CD14-positive monocyte (primary cell): Measurements from ENCODE around the gene PHF21B. TPM values are rescaled to one million over a fixed set of nuclear protein-coding genes. Genes with fewer than 3 reads are reported as not detected.

Experiments used
- DNase-seq, 3 donors: peaks; one replicate each; pipeline ENCODE4 v3.0.0-alpha.2; 2011 to 2022
- H2AFZ ChIP-seq: 2 replicates; pipeline ENCODE4 v1.6.0; 2012; ENCODE audit warnings: mild to moderate bottlenecking, low read depth, low read length, inconsistent platforms; ENCODE audit not compliant: insufficient read depth, poor library complexity, severe bottlenecking
- H3K27ac ChIP-seq, 2 donors: 1 replicate in 1 of 2; 2 replicates in 1 of 2; pipeline ENCODE4 v1.5.1; 2012 to 2013; ENCODE audit warnings: low read length in 2 of 2, control low read depth in 1 of 2, inconsistent platforms in 1 of 2, low read depth in 1 of 2, mild to moderate bottlenecking in 1 of 2
- H3K27me3 ChIP-seq, 2 donors: one replicate each; pipeline versions ENCODE4 v1.6.0 to v1.6.1; 2011 to 2013; ENCODE audit warnings: low read length in 2 of 2; ENCODE audit not compliant: control insufficient read depth in 2 of 2, insufficient read depth in 2 of 2
- H3K36me3 ChIP-seq, 2 donors: replicated peaks in 1 of 2; 1 replicate in 1 of 2; 2 replicates in 1 of 2; pipeline versions ENCODE4 v1.5.1 to v1.6.1; 2012 to 2013; ENCODE audit warnings: low read length in 2 of 2, control low read depth in 1 of 2, inconsistent platforms in 1 of 2, mild to moderate bottlenecking in 1 of 2; ENCODE audit not compliant: insufficient read depth in 2 of 2, control insufficient read depth in 1 of 2
- H3K4me1 ChIP-seq, 2 donors: 1 replicate in 1 of 2; 2 replicates in 1 of 2; pipeline versions ENCODE4 v1.5.1 to v1.6.1; 2012 to 2013; ENCODE audit warnings: low read length in 2 of 2, control low read depth in 1 of 2, inconsistent platforms in 1 of 2, mild to moderate bottlenecking in 1 of 2, moderate library complexity in 1 of 2; ENCODE audit not compliant: insufficient read depth in 2 of 2, control insufficient read depth in 1 of 2
- H3K4me2 ChIP-seq: replicated peaks from 2 replicates; pipeline ENCODE3; 2012; ENCODE audit warnings: low read length, moderate library complexity, mild to moderate bottlenecking; ENCODE audit not compliant: poor library complexity, severe bottlenecking; ENCODE audit errors: extremely low read depth
- H3K4me3 ChIP-seq, 3 experiments: fragments of 200-600 bp in 1 of 3; sonication (generic) in 1 of 3; replicated peaks in 1 of 3; 1 replicate in 2 of 3; 2 replicates in 1 of 3; pipeline ENCODE4 v1.5.1; 2011 to 2013; ENCODE audit warnings: low read length in 3 of 3, mild to moderate bottlenecking in 3 of 3, control low read depth in 2 of 3, low read depth in 2 of 3, inconsistent platforms in 1 of 3, moderate library complexity in 1 of 3
- H3K79me2 ChIP-seq: 2 replicates; pipeline ENCODE4 v1.6.0; 2012; ENCODE audit warnings: mild to moderate bottlenecking, control low read depth, inconsistent platforms, low read length, moderate library complexity; ENCODE audit not compliant: insufficient read depth
- H3K9ac ChIP-seq: 2 replicates; pipeline ENCODE4 v1.6.0; 2017; ENCODE audit warnings: low read length, mild to moderate bottlenecking; ENCODE audit not compliant: insufficient read depth, poor library complexity, severe bottlenecking
- H3K9me3 ChIP-seq, 2 donors: replicated peaks in 1 of 2; 1 replicate in 1 of 2; 2 replicates in 1 of 2; pipeline versions ENCODE4 v1.5.1 to v1.6.1; 2012 to 2013; ENCODE audit warnings: low read length in 2 of 2, control low read depth in 1 of 2; ENCODE audit not compliant: control insufficient read depth in 1 of 2, insufficient read depth in 1 of 2
- H4K20me1 ChIP-seq: 2 replicates; pipeline ENCODE4 v1.6.0; 2012; ENCODE audit warnings: mild to moderate bottlenecking, low read length, control low read depth, moderate library complexity; ENCODE audit not compliant: insufficient read depth
- H3K27ac Mint-ChIP-seq, 7 donors: one replicate each; pipeline ENCODE4 v1.8.0; 2020; ENCODE audit warnings: mild to moderate bottlenecking in 7 of 7, mixed read lengths in 7 of 7, moderate library complexity in 6 of 7, inconsistent platforms in 2 of 7
- H3K27me3 Mint-ChIP-seq, 3 donors: one replicate each; pipeline ENCODE4 v1.8.0; 2021 to 2022; ENCODE audit warnings: low read depth in 3 of 3, mild to moderate bottlenecking in 3 of 3, mixed read lengths in 3 of 3, moderate library complexity in 3 of 3, inconsistent platforms in 1 of 3
- H3K36me3 Mint-ChIP-seq, 2 donors: one replicate each; pipeline ENCODE4 v1.8.0; 2020; ENCODE audit warnings: mixed read lengths in 2 of 2, inconsistent platforms in 1 of 2, mild to moderate bottlenecking in 1 of 2
- H3K4me1 Mint-ChIP-seq: one replicate; pipeline ENCODE4 v1.8.0; 2020; ENCODE audit warnings: mild to moderate bottlenecking, mixed read lengths
- H3K4me3 Mint-ChIP-seq, 2 donors: one replicate each; pipeline ENCODE4 v1.8.0; 2020; ENCODE audit warnings: mild to moderate bottlenecking in 2 of 2, mixed read lengths in 2 of 2, moderate library complexity in 1 of 2
- H3K9me3 Mint-ChIP-seq, 7 donors: one replicate each; pipeline ENCODE4 v1.8.0; 2020 to 2022; ENCODE audit warnings: mixed read lengths in 7 of 7, mild to moderate bottlenecking in 6 of 7, moderate library complexity in 6 of 7, inconsistent platforms in 2 of 7
- CTCF ChIP-seq: fragments of 200-600 bp; IDR thresholded peaks from one replicate; pipeline ENCODE4 v1.8.0; 2022; ENCODE audit warnings: antibody characterized with exemption, mild to moderate bottlenecking
- WGBS: methylation state at CpG from one replicate; pipeline ENCODE4 v1.1.5; 2013; ENCODE audit warnings: missing lambda C conversion rate; ENCODE audit not compliant: insufficient coverage; 5-methylcytosine and 5-hydroxymethylcytosine counted together
- intact Hi-C, 2 donors: fragments of 100-400 bp; cut with micrococcal nuclease; formaldehyde crosslinking; loops; one replicate each; pipeline versions ENCODE4 v1.15.0 to v1.15.1; 2023
- polyA plus RNA-seq, 3 donors: library from polyadenylated mRNA; depleted of rRNA in 1 of 3; unstranded in 2 of 3; stranded (reverse) in 1 of 3; fragments of 300-500 nt in 2 of 3; fragments of >200 nt in 1 of 3; fragmentation: Illumina TruSeq in 2 of 3; gene quantifications; 1 replicate in 2 of 3; 2 replicates in 1 of 3; pipeline ENCODE4 v1.2.3, GENCODE V29; 2012 to 2021

The PHF21B gene
- polyA plus RNA-seq, 3 donors: not detected

- Histone ChIP-seq H3K4me2 (no peak overlapping the region), H4K20me1 (no peaks in the 10 kb centered on the region), H3K9ac (no peak overlapping the region), H3K27ac (no peak overlapping the region), H3K4me1 (no peaks in the 10 kb centered on the region), H3K27me3 (no peaks in the 10 kb centered on the region), H2AFZ (no peak overlapping the region), H3K79me2 (no peaks in the 10 kb centered on the region), H3K9me3 (no peaks in the 10 kb centered on the region), H3K4me3 (no peak overlapping the region), H3K36me3 (no peaks in the 10 kb centered on the region)
- TF ChIP-seq CTCF: no peak
- Mint-ChIP-seq H3K4me3 (no peak overlapping the region), H3K27me3 (peaks cover 2 to 5% (median 3%) of the 10 kb centered on the region in 3 donors), H3K27ac (no peak overlapping the region), H3K36me3 (no peaks in the 10 kb centered on the region), H3K4me1 (no peaks in the 10 kb centered on the region), H3K9me3 (peaks cover 0 to 3% (median under 1%) of the 10 kb centered on the region in 7 donors)
- intact Hi-C loops: no loop called here
- no peak for DNase-seq
- 93% methylated on average over 15 of the region's 18 CpGs for WGBS
These were observed 80.3 kb downstream of the PHF21B start for GRCh38 chr22:44929359-44930015.

GRCh38 chr22:44928711-44929358, 81.0 kb downstream of the PHF21B start:
- Histone ChIP-seq H3K9ac (no peak overlapping the region), H3K27me3 (no peaks in the 10 kb centered on the region), H2AFZ (no peak overlapping the region), H3K9me3 (no peaks in the 10 kb centered on the region), H3K4me1 (no peaks in the 10 kb centered on the region), H3K4me3 (no peak overlapping the region), H3K36me3 (no peaks in the 10 kb centered on the region), H3K27ac (no peak overlapping the region), H3K4me2 (no peak overlapping the region), H4K20me1 (no peaks in the 10 kb centered on the region), H3K79me2 (no peaks in the 10 kb centered on the region)
- 98% methylated on average over 12 of the region's 18 CpGs for WGBS
- Mint-ChIP-seq H3K4me1 (no peaks in the 10 kb centered on the region), H3K36me3 (no peaks in the 10 kb centered on the region), H3K9me3 (peaks cover 0 to 6% (median 2%) of the 10 kb centered on the region in 7 donors), H3K27ac (no peak overlapping the region), H3K27me3 (peaks cover 2 to 5% (median 3%) of the 10 kb centered on the region in 3 donors), H3K4me3 (no peak overlapping the region)
- intact Hi-C loops: no loop called here
- no peak for TF ChIP-seq CTCF
- no peak for DNase-seq
